ENCODE measurements around the gene LRRC75A.
"Not testable (repeated sequence)": the region's sequence is repeated elsewhere in the genome, so short reads cannot be mapped to it uniquely, and the experiment has no call there.

DNA sequence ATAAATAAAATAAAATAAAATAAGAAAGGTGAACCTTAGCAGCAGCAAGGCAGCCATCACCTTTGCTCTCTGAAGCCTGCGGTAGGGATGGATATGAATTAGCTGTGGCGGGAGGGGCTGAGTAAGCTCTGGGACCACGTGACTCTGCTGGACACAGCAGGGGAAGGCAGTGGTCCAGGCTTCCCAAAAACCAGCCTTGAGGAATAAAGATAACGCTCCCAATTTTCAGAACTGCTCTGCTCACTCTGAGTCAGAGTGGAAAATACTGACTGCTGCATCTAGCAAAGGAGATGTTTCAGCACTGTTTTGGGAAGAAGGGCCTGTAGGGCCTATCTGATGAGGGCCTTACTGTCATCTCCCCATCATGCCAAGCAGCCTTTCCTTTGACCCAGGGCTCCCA, 96.1 kb downstream of the LRRC75A start:
- TF ChIP-seq POLR2A (IDR thresholded peaks at IDR 0.05; ENCODE audit: low read length); GATA1 (IDR thresholded peaks at IDR 0.05; ENCODE audit: low read depth, low read length): not testable (repeated sequence)

Measured in erythroblast (primary cell).